ENCODE measurements around the gene SCYL3.

- TF ChIP-seq POLR2A (IDR thresholded peaks at IDR 0.05) (no peak), CTCF (IDR thresholded peaks at IDR 0.05) (no peak)
Observed at GRCh38 chr1:169853341-169853740, 40.4 kb downstream of the SCYL3 start.
